ENCODE measurements around the gene SMPD3.

Gene SMPD3

GRCh38 chr16:68310437-68310773 is 137.9 kb downstream of the SMPD3 start:
- peaks cover 48% of the 10 kb centered on the region for H3K79me2 ChIP-seq (ENCODE audit: low read length)
- H3K9ac ChIP-seq (ENCODE audit: low read length) = peak overlapping the region; percentile 82
- 0 out of 2 replicates have a peak, but pooled peaks cover 3% of the 10 kb centered on the region for H4K20me1 ChIP-seq (ENCODE audit: insufficient read depth, low read length)
- H3K27me3 ChIP-seq (ENCODE audit: low read depth, low read length) = no peaks in the 10 kb centered on the region
- peak overlapping the region; percentile 95 for H3K4me2 ChIP-seq (ENCODE audit: low read length)
- H3K27ac ChIP-seq (ENCODE audit: low read length) = peak overlapping the region; percentile 50
- H2AFZ ChIP-seq (ENCODE audit: low read depth, low read length) = peak overlapping the region; percentile 45; the same call in 1 of the 2 replicates
- H3K9me3 ChIP-seq (ENCODE audit: insufficient read depth, low read length) = no peaks in the 10 kb centered on the region
- peaks cover 16% of the 10 kb centered on the region for H3K4me1 ChIP-seq (ENCODE audit: low read length)
- peak overlapping the region; percentile 94 for H3K4me3 ChIP-seq (ENCODE audit: low read length)
- H3K36me3 ChIP-seq (replicated peaks; ENCODE audit: low read depth, low read length) = peaks cover 7% of the 10 kb centered on the region
- TF ChIP-seq EZH2phosphoT487 (IDR thresholded peaks at IDR 0.05; ENCODE audit: low read depth) (no peak), CTCF (IDR thresholded peaks at IDR 0.05; ENCODE audit: low read depth, low read length) (no peak)

- Histone ChIP-seq H3K9me3 (ENCODE audit: insufficient read depth, low read length) (no peaks in the 10 kb centered on the region), H3K36me3 (replicated peaks; ENCODE audit: low read depth, low read length) (peaks cover 9% of the 10 kb centered on the region), H3K4me3 (ENCODE audit: low read length) (peak overlapping the region; percentile 94), H4K20me1 (ENCODE audit: insufficient read depth, low read length) (0 out of 2 replicates have a peak, but pooled peaks cover 3% of the 10 kb centered on the region), H3K79me2 (ENCODE audit: low read length) (peaks cover 48% of the 10 kb centered on the region), H3K27me3 (ENCODE audit: low read depth, low read length) (no peaks in the 10 kb centered on the region), H3K4me1 (ENCODE audit: low read length) (peaks cover 16% of the 10 kb centered on the region), H3K9ac (ENCODE audit: low read length) (peak overlapping the region; percentile 82), H3K27ac (ENCODE audit: low read length) (no peak overlapping the region), H2AFZ (ENCODE audit: low read depth, low read length) (no peak overlapping the region), H3K4me2 (ENCODE audit: low read length) (peak overlapping the region; percentile 95)
- TF ChIP-seq CTCF (IDR thresholded peaks at IDR 0.05; ENCODE audit: low read depth, low read length) = no peak
- TF ChIP-seq EZH2phosphoT487 (IDR thresholded peaks at IDR 0.05; ENCODE audit: low read depth) = no peak
These were observed 138.5 kb downstream of the SMPD3 start for GRCh38 chr16:68309799-68310198.
